Measurements from ENCODE around the gene EEF1AKMT3. TPM values are rescaled to one million over a fixed set of nuclear protein-coding genes. Genes with fewer than 3 reads are reported as not detected.

EEF1AKMT3 gene
- polyA plus RNA-seq, 2 of the 4 experiments (the other 2 are of a cell fraction) = 7.3 to 15.8 TPM

DNA sequence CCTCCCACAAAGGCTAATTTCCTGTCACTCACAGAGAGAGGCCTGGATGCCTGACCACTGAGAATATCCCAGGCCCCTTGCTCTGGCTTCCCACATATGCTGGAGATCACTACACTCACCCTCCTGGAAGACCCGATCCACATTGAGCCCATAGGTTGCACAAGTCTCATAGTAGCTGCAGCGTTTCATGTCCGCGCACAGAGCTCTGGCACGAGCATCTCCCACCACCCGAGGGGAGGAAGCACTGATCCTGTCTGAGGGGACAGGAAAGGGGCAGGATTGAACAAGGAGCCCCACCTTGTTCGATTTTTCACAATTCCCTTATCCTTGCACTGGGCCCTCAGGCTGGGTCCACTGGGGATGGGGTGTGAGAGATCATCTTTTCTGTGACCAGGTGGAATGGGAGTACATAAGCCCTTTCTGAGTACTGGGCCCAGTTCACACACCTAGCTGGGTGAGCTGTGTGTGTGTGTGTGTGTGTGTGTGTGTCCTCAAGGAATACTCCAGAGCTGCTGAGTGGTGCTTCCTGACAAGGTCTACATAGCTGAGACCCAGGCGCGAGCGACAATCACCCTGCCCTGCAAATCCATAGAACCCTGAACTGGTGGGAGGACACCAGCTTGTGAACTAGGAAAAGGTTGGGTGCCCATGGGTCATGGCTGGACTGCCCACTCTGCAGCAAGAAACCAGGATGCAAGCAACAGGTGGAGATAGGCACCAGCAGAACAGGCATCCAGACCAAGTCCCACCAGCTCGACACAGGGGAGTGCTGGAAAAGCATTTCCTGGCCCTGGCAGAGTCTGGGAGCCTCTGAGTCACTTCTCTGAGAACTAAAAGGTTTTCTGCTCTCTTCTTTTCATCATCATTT is 39.5 kb upstream of the EEF1AKMT3 start:
- ATAC-seq (no peak), DNase-seq (ENCODE audit: low read depth in 1 of 2, low spot score in 1 of 2) (no peak), FAIRE-seq (no peak)
- WGBS (ENCODE audit: missing lambda C conversion rate) = 76% methylated on average over 8 of the region's 11 CpGs
- CTCF ChIA-PET = interaction anchor here (1.1 to 10.7 kb wide), 7 partner anchors 8 to 180 kb away, joined by 3 to 242 read pairs (median 4); partner anchors contain the start of gene OS9
- TF ChIP-seq EHF (CRISPR knock-in tag; IDR thresholded peaks at IDR 0.05) = no peak
- TF ChIP-seq HES2 (IDR thresholded peaks at IDR 0.05) = no peak
- no peak for TF ChIP-seq GATA3 (IDR thresholded peaks at IDR 0.05; ENCODE audit: borderline replicate concordance)
- no peak for TF ChIP-seq ZC3H11A (IDR thresholded peaks at IDR 0.05)
- TF ChIP-seq RFX5 (IDR thresholded peaks at IDR 0.05) = no peak
- TF ChIP-seq POLR2A (IDR thresholded peaks at IDR 0.05; ENCODE audit: low read length) = no peak
- TF ChIP-seq ZNF302 (CRISPR knock-in tag; IDR thresholded peaks at IDR 0.05) = no peak
- TF ChIP-seq MAFK (IDR thresholded peaks at IDR 0.05; ENCODE audit: partially characterized antibody) = no peak
- TF ChIP-seq HOXB5 (CRISPR knock-in tag; IDR thresholded peaks at IDR 0.05) = no peak
- TF ChIP-seq MYC (IDR thresholded peaks at IDR 0.05; ENCODE audit: borderline replicate concordance, low read length) = no peak
- TF ChIP-seq, protein P1, sequence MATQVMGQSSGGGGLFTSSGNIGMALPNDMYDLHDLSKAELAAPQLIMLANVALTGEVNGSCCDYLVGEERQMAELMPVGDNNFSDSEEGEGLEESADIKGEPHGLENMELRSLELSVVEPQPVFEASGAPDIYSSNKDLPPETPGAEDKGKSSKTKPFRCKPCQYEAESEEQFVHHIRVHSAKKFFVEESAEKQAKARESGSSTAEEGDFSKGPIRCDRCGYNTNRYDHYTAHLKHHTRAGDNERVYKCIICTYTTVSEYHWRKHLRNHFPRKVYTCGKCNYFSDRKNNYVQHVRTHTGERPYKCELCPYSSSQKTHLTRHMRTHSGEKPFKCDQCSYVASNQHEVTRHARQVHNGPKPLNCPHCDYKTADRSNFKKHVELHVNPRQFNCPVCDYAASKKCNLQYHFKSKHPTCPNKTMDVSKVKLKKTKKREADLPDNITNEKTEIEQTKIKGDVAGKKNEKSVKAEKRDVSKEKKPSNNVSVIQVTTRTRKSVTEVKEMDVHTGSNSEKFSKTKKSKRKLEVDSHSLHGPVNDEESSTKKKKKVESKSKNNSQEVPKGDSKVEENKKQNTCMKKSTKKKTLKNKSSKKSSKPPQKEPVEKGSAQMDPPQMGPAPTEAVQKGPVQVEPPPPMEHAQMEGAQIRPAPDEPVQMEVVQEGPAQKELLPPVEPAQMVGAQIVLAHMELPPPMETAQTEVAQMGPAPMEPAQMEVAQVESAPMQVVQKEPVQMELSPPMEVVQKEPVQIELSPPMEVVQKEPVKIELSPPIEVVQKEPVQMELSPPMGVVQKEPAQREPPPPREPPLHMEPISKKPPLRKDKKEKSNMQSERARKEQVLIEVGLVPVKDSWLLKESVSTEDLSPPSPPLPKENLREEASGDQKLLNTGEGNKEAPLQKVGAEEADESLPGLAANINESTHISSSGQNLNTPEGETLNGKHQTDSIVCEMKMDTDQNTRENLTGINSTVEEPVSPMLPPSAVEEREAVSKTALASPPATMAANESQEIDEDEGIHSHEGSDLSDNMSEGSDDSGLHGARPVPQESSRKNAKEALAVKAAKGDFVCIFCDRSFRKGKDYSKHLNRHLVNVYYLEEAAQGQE (IDR thresholded peaks at IDR 0.05) = no peak
- TF ChIP-seq EP300 (IDR thresholded peaks at IDR 0.05) = no peak
- TF ChIP-seq, protein P2, sequence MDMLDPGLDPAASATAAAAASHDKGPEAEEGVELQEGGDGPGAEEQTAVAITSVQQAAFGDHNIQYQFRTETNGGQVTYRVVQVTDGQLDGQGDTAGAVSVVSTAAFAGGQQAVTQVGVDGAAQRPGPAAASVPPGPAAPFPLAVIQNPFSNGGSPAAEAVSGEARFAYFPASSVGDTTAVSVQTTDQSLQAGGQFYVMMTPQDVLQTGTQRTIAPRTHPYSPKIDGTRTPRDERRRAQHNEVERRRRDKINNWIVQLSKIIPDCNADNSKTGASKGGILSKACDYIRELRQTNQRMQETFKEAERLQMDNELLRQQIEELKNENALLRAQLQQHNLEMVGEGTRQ (IDR thresholded peaks at IDR 0.05) = no peak
- TF ChIP-seq FOSL2 (IDR thresholded peaks at IDR 0.05) = no peak
- no peak for TF ChIP-seq FOSL2 (CRISPR knock-in tag; IDR thresholded peaks at IDR 0.05)
- TF ChIP-seq SREBF2 (IDR thresholded peaks at IDR 0.05) = no peak
- TF ChIP-seq, protein P3, sequence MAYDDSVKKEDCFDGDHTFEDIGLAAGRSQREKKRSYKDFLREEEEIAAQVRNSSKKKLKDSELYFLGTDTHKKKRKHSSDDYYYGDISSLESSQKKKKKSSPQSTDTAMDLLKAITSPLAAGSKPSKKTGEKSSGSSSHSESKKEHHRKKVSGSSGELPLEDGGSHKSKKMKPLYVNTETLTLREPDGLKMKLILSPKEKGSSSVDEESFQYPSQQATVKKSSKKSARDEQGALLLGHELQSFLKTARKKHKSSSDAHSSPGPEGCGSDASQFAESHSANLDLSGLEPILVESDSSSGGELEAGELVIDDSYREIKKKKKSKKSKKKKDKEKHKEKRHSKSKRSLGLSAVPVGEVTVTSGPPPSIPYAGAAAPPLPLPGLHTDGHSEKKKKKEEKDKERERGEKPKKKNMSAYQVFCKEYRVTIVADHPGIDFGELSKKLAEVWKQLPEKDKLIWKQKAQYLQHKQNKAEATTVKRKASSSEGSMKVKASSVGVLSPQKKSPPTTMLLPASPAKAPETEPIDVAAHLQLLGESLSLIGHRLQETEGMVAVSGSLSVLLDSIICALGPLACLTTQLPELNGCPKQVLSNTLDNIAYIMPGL (CRISPR knock-in tag; IDR thresholded peaks at IDR 0.05; ENCODE audit: borderline replicate concordance) = no peak
- POLR2A ChIA-PET = interaction anchor here (0.5 kb wide), 1 partner anchor 172 kb away, joined by 4 read pairs; no protein-coding TSS in a partner anchor
- H3K4me3 ChIP-seq = no peak overlapping the region
- H3K27ac ChIP-seq = no peak overlapping the region
- no peak overlapping the region for H3K4me2 ChIP-seq
- no peaks in the 10 kb centered on the region for H3K9me3 ChIP-seq
- peaks cover 16% of the 10 kb centered on the region for H3K4me1 ChIP-seq

DNA sequence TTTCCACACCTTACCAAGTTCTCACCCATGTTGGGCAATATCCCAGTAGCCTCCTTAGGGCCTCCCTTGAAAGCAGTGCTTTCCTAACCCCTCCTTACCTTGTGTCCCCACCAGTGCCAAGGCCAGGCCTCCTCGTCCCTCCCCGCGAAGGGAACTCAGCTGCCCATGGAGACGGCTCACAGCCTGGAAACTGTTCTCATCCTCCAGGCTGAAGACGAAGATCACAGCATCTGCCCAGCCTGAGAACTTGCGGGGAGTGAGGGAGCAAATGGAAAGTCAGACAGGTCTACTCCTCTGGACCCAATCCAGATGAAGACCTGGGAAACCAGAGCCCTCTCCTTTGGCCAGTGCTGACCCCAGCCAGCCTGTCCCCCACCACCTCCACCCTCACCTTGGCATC is 38.5 kb upstream of the EEF1AKMT3 start:
- CTCF ChIA-PET = interaction anchor here (1.0 to 10.7 kb wide), 7 partner anchors 10 to 181 kb away, joined by 3 to 242 read pairs (median 3); partner anchors contain the start of genes B4GALNT1 and TSPAN31
- Histone ChIP-seq H3K27ac (no peak overlapping the region), H3K9me3 (no peaks in the 10 kb centered on the region), H3K4me1 (peaks cover 25% of the 10 kb centered on the region), H3K4me2 (no peak overlapping the region), H3K4me3 (no peak overlapping the region)
- POLR2A ChIA-PET = interaction anchor here (0.5 kb wide), 1 partner anchor 171 kb away, joined by 4 read pairs; no protein-coding TSS in a partner anchor
- DNase-seq (ENCODE audit: low read depth in 1 of 2, low spot score in 1 of 2) (no peak), FAIRE-seq (no peak), ATAC-seq (no peak)
- 63% methylated on average over 6 of the region's 6 CpGs for WGBS (ENCODE audit: missing lambda C conversion rate)
- no peak for TF ChIP-seq ZC3H11A (IDR thresholded peaks at IDR 0.05)
- TF ChIP-seq ZSCAN20 (CRISPR knock-in tag; IDR thresholded peaks at IDR 0.05) = no peak
- no peak for TF ChIP-seq ESRRA (IDR thresholded peaks at IDR 0.05; ENCODE audit: borderline replicate concordance, low read length)
- TF ChIP-seq PBX3 (IDR thresholded peaks at IDR 0.05) = no peak
- TF ChIP-seq EHF (CRISPR knock-in tag; IDR thresholded peaks at IDR 0.05) = no peak
- TF ChIP-seq CBX2 (IDR thresholded peaks at IDR 0.05; ENCODE audit: borderline replicate concordance, low read depth) = no peak
- no peak for TF ChIP-seq TFCP2L1 (CRISPR knock-in tag; IDR thresholded peaks at IDR 0.05)
- TF ChIP-seq, protein P1 (IDR thresholded peaks at IDR 0.05) = no peak
- no peak for TF ChIP-seq SREBF2 (IDR thresholded peaks at IDR 0.05)
- TF ChIP-seq HES2 (IDR thresholded peaks at IDR 0.05) = no peak
- no peak for TF ChIP-seq TP53 (CRISPR knock-in tag; IDR thresholded peaks at IDR 0.05)
- no peak for TF ChIP-seq POLR2AphosphoS2 (conservative IDR thresholded peaks at IDR 0.05; ENCODE audit: low read length)
